ENCODE results near the gene CDCA8.

- no peak for TF ChIP-seq CTCF (IDR thresholded peaks at IDR 0.05)
- no peak for TF ChIP-seq POLR2A (IDR thresholded peaks at IDR 0.05)
- TF ChIP-seq EP300 (IDR thresholded peaks at IDR 0.05) = no peak
Measured at GRCh38 chr1:37748565-37748964, 56.2 kb downstream of the CDCA8 start.
